ENCODE measurements around the gene ZBED3.
"Not testable (repeated sequence)": the region's sequence is repeated elsewhere in the genome, so short reads cannot be mapped to it uniquely, and the experiment has no call there.

The ZBED3 gene

GRCh38 chr5:77086689-77087483 is at the start of gene ZBED3:
Gene ZBED3 (minus strand): TSS chr5:77087285. CDS start chr5:77077878, 9,407 bp downstream.
- peak; percentile 86 for DNase-seq (ENCODE audit: low spot score)

DNA sequence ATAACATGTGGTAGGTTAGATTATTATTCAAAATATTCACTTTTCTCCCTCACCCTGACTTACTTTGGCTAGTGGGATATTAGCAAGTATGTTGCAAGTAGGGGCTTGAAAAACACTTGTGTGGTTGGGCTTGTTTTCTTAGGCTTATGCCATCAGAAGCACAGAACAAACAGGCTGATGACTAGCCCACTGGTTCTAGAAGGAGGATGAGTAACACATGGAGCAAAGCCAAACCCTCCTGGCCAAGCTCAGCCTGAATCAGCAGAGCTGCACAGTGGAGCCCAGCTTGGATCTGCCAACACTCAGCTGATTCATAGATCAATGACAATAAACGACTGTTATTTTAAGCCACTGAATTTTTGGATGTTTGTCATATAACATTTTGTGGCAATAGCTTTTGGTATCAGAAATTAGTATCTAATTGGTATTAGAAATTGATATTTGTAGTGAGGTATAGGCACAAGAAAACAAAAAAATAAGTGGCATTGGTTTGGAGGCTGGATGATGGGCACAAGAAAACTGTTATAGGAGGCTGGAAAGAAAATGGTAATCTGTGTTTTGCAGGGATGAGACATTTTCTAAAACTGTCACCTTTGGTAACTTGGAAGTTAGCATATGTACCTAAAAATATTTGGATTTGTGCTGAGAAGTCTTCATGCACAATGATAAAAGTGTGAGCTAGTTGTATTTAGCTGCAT is 46.1 kb upstream of the ZBED3 start:
- peak; percentile 96 for DNase-seq (ENCODE audit: low spot score)

GRCh38 chr5:77131361-77131760 is 44.3 kb upstream of the ZBED3 start:
- DNase-seq (ENCODE audit: low spot score), result no peak

DNA sequence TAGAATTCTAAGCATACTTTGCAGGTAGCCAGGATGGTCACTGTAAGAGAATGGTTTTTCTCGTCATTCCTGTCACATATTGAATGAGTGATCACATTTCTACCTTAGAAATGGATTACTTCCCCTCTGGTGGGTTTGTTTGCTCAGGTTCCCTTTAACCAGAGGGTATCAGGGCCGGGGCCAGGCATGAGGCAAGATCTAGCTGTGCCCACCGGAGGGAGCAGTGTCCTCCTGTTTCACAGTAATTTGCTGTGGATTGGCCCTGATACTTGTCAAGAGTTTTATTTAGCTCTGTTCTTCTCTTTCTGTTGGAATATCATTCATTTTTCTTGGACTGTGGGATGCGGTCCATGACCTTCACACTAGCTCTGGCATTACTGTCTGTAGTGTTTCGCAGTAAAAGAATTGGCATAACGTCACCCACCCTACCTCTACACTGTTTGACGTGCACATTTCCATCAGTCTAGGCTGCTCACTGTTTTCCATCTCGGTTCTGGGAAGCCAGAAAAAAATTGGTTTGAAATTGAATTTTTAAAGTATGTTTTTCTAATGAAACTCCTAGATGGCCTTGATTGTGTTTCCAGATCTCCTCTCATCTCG is 42.4 kb upstream of the ZBED3 start:
- DNase-seq (ENCODE audit: low spot score), result no peak

DNA sequence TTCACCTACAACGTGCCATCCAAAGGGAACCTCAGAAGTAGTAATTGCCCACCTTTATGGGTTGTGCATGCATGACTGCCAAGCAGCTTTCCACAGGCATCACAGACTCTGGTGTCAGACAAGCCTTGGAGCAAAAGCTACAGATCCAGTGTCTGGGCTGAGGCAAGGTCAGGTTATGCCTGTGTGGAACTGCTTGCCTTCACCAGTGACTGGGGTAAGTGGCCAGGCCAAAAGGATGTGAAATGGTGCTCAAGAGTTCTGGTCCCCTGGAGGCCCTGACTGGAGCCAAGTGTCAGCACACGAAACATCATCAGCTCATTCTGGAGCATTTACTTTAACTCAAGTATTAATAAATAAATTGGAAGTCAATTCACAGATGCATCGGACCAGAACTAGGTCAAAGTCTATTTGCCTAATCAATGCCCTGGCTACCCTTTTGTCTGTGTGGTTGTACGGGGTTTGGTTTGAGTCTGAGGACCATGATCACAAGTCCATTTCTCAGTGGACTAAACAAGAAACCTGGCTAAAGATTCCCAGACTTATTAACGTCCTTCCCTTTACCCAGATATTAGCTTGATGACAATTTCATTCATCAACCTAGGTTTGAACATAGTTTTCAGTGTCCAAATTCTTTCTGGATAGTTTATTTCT is 41.5 kb upstream of the ZBED3 start:
- no peak for DNase-seq (ENCODE audit: low spot score)

- DNase-seq (ENCODE audit: low spot score), result no peak
These were observed 36.0 kb upstream of the ZBED3 start for GRCh38 chr5:77123057-77123456.

- no peak for DNase-seq (ENCODE audit: low spot score)
These were observed 33.6 kb upstream of the ZBED3 start for GRCh38 chr5:77120706-77121105.

GRCh38 chr5:77120086-77120485 is 33.0 kb upstream of the ZBED3 start:
- DNase-seq (ENCODE audit: low spot score), result no peak

DNA sequence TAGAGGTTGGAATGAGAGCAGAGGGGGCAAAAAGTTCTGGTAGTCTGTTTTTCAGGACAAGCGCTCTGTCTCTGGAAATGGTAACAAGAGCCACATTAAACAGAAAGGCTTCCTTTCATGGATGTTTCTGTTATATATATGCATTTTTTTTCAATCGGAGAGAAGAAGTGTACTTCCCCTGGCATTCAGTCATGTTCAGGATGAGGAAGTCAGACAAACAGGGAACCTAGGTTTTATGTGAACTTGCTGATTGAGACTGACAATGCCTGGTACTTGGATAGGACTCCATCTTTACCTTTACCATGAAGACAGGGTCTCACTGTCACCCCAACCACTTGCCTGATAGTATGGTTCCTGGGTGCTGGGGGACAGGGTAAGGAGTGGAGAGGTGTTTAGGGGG is 30.1 kb upstream of the ZBED3 start:
- DNase-seq (ENCODE audit: low spot score), result no peak

DNA sequence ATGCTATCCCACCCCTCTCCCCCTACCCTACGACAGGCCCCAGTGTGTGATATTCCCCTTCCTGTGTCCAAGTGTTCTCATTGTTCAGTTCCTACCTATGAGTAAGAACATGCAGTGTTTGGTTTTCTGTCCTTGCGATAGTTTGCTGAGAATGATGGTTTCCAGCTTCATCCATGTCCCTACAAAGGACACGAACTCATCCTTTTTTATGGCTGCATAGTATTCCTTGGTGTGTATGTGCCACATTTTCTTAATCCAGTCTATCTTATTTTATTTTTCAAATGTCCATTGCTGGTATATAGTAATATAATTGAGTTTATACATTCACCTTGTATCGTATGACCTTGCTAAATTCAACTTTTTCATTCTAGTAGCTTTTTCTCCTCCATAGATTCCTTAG is 19.9 kb upstream of the ZBED3 start:
- DNase-seq (ENCODE audit: low spot score), result not testable (repeated sequence)

DNA sequence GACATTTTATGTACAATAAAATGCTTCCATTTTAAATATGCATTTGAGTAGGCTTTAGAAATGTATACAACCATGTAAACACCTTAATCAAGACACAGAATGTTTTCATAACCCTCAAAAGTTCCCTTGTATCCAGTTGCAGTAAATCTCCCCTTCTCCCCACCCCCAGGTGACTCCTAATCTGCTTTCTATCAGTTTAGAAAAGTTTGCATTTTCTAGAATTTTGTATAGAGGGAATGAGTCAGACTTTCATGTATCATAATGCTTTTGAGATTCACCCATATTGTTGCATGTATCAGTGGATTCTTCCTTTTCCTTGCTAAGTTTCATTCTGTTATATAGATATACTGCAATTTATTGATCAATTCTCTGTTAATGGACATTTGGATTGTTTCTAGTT is 17.7 kb upstream of the ZBED3 start:
- DNase-seq (ENCODE audit: low spot score), result no peak

DNA sequence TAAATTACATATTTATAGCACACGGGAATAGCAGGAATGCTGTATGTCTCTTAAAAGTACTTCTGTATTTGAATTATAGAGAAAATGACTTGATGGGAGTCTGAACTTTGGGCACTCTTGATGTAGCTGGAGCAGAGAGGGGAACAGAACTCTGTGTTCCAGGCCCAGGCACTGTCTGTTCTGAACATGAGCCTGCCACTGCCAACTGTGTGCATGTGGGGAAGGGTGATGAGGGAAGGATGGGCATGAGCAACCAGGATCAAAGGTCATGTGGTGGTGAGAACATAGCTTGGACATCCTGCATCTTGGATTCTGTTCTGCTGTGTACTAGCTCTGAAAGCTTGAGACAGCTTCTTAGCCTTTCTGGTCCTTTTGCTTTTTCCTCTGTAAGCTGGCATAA is 16.4 kb upstream of the ZBED3 start:
- no peak for DNase-seq (ENCODE audit: low spot score)

- no peak for DNase-seq (ENCODE audit: low spot score)
These were observed 15.5 kb upstream of the ZBED3 start for GRCh38 chr5:77102549-77102948.

GRCh38 chr5:77101298-77101697 is 14.2 kb upstream of the ZBED3 start:
- no peak for DNase-seq (ENCODE audit: low spot score)

DNA sequence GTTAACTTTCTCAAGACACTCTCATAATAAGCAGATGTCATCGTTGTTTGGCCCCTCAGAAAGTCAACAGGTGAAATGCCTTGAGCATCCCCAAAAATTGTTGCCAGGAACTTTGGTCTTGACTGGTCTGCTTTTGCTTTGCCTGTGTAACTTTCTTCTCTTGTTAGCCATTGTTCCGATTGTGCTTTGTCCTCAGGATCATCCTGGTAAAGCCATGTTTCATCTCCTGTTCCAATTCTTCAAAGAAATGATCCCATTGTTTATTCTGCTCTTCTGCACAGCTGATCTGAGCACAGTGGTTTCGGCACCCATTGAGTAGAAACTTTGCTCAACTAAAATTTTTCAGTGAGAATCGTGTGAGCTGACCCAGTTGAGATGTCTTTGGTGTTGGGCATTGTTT is 8.1 kb upstream of the ZBED3 start:
- DNase-seq (ENCODE audit: low spot score), result peak; percentile 82

- peak; percentile 81 for DNase-seq (ENCODE audit: low spot score)
These were observed 588 bp upstream of the ZBED3 start for GRCh38 chr5:77087484-77088261.

GRCh38 chr5:77086368-77086688 is 757 bp downstream of the ZBED3 start:
- DNase-seq (ENCODE audit: low spot score), result no peak

- DNase-seq (ENCODE audit: low spot score), result no peak
These were observed 4.0 kb downstream of the ZBED3 start for GRCh38 chr5:77083088-77083487.

DNA sequence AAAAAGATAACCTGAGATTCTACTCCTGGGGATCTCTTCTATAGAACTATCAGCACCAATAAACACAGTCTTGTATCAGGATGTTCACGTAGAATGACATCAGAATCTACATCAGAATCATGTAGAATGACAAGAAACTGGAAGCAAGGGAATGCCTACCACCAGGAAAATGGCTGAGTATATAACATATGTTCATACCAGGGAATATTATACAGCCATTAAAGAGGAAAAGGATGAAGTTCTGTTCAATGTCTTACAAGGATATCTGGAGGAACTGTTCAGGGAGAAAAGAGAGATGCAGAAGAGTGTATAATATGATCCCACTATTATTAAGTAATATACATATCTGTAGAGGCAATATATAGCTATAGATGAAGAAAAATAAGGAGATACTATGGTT is 4.8 kb downstream of the ZBED3 start:
- DNase-seq (ENCODE audit: low spot score), result no peak

DNA sequence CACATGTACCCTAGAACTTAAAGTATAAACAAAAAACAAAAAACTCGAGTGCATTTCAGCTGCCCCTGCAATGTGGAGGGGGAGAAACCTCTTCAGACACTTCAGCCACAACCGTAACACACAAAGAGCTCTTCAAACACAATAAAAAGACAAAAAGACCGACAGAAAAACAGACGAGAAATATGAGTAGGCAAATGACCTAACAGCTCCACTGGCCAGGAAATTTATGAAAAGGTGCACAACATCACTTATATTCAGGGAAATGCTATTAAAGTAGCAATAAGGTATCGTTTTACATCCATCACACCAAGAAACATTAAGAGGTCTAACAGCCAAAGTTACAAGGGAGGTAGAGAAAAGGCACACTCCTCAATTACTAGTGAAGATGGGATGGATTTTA is 6.2 kb downstream of the ZBED3 start:
- no peak for DNase-seq (ENCODE audit: low spot score)

GRCh38 chr5:77080479-77080878 is 6.6 kb downstream of the ZBED3 start:
- not testable (repeated sequence) for DNase-seq (ENCODE audit: low spot score)

- no peak for DNase-seq (ENCODE audit: low spot score)
These were observed 9.3 kb downstream of the ZBED3 start for GRCh38 chr5:77077829-77078176.
